ENCODE data around the gene MMRN1. TPM values are rescaled to one million over a fixed set of nuclear protein-coding genes. Genes with fewer than 3 reads are reported as not detected.

MMRN1 gene, protein sequence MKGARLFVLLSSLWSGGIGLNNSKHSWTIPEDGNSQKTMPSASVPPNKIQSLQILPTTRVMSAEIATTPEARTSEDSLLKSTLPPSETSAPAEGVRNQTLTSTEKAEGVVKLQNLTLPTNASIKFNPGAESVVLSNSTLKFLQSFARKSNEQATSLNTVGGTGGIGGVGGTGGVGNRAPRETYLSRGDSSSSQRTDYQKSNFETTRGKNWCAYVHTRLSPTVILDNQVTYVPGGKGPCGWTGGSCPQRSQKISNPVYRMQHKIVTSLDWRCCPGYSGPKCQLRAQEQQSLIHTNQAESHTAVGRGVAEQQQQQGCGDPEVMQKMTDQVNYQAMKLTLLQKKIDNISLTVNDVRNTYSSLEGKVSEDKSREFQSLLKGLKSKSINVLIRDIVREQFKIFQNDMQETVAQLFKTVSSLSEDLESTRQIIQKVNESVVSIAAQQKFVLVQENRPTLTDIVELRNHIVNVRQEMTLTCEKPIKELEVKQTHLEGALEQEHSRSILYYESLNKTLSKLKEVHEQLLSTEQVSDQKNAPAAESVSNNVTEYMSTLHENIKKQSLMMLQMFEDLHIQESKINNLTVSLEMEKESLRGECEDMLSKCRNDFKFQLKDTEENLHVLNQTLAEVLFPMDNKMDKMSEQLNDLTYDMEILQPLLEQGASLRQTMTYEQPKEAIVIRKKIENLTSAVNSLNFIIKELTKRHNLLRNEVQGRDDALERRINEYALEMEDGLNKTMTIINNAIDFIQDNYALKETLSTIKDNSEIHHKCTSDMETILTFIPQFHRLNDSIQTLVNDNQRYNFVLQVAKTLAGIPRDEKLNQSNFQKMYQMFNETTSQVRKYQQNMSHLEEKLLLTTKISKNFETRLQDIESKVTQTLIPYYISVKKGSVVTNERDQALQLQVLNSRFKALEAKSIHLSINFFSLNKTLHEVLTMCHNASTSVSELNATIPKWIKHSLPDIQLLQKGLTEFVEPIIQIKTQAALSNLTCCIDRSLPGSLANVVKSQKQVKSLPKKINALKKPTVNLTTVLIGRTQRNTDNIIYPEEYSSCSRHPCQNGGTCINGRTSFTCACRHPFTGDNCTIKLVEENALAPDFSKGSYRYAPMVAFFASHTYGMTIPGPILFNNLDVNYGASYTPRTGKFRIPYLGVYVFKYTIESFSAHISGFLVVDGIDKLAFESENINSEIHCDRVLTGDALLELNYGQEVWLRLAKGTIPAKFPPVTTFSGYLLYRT
- total RNA-seq: 10 to 100 TPM in 2 of 4 donors, 1 to 10 TPM in 2; 3.0 to 27.9 (median 8.0) TPM

DNA sequence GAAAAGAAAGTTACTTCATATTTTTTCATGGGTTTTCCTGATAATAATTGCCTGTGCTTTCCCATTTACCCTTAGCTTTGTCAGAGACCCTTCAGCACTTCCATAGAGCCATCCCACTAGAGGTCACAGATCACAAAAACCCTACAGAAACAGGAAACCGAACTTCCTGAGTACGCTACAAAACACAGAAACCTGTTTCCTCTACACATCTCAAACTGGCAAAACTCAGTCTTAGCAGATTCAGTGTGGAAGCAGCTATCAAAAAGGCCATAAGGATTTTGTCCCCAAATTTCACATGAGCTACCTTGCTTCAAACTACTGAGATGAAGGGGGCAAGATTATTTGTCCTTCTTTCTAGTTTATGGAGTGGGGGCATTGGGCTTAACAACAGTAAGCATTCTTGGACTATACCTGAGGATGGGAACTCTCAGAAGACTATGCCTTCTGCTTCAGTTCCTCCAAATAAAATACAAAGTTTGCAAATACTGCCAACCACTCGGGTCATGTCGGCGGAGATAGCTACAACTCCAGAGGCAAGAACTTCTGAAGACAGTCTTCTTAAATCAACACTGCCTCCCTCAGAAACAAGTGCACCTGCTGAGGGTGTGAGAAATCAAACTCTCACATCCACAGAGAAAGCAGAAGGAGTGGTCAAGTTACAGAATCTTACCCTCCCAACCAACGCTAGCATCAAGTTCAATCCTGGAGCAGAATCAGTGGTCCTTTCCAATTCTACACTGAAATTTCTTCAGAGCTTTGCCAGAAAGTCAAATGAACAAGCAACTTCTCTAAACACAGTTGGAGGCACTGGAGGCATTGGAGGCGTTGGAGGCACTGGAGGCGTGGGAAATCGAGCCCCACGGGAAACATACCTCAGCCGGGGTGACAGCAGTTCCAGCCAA lies at the start of gene MMRN1:
MMRN1 (plus strand) TSS at position 206 of the 902 bp plus-strand sequence; CDS start at position 324, 118 bp downstream.
- no peaks in the 10 kb centered on the region for H3K27me3 ChIP-seq

DNA sequence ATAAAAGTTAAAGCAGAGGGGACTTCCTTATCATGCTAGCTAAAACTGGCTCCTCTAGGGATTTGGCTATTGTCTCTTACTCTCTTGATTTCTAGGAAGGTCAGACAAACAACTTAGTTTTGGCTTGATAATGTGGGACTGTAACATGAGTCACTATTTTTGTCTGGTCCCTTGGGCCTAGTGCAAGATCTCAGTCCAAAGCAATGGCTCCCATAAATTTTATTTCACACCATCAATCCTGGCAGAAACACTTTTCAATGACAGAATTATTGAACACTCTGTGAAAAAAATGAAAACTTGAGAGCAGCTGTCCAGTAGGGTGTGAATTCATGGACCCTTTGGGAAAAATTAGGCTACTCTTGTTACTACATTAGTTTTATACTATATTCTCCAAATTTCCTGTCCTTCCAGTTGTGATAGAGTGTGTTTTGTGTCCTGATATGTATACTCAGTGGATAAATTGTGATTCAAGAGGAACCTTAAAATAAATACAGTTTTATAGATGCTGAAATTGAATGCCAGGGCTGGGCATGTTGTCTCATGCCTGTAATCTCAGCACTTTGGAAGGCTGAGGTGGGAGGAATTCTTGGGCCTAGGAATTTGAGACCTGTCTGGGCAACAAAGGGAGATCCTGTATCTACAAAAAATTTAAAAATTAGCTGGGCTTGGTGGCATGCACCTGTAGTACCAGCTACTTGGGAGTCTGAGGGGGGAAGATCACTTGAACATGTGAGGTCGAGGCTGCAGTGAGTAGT lies 46.9 kb upstream of the MMRN1 start:
- H3K27me3 ChIP-seq: no peaks in the 10 kb centered on the region
- WGBS, 2 donors (ENCODE audit: low coverage in 1 of 2): 77 to 100% methylated on average over 1 of the region's 1 CpG
- in situ Hi-C loops (cut with MboI; ENCODE audit: low pct_ligation_motif_present in 1 of 4, low pct_unique_long_range_greater_than_20kb in 1 of 4, low sequenced_read_pairs in 3 of 4) (no loop called here), intact Hi-C loops (cut with DNase I; ENCODE audit: low total_unique reads) (loop anchor here (5.0 kb wide), 1 partner anchor 460 kb away; no protein-coding TSS in a partner anchor)
- no peaks in the 10 kb centered on the region for H3K9me3 ChIP-seq
- H3K36me3 ChIP-seq: no peaks in the 10 kb centered on the region
- H3K4me1 ChIP-seq: no peaks in the 10 kb centered on the region
- DNase-seq: no peak
- no peak overlapping the region for H3K4me3 ChIP-seq
- H3K27ac ChIP-seq: no peak overlapping the region
- TF ChIP-seq POLR2AphosphoS5 (IDR thresholded peaks at IDR 0.05): no peak
- TF ChIP-seq, protein P1, sequence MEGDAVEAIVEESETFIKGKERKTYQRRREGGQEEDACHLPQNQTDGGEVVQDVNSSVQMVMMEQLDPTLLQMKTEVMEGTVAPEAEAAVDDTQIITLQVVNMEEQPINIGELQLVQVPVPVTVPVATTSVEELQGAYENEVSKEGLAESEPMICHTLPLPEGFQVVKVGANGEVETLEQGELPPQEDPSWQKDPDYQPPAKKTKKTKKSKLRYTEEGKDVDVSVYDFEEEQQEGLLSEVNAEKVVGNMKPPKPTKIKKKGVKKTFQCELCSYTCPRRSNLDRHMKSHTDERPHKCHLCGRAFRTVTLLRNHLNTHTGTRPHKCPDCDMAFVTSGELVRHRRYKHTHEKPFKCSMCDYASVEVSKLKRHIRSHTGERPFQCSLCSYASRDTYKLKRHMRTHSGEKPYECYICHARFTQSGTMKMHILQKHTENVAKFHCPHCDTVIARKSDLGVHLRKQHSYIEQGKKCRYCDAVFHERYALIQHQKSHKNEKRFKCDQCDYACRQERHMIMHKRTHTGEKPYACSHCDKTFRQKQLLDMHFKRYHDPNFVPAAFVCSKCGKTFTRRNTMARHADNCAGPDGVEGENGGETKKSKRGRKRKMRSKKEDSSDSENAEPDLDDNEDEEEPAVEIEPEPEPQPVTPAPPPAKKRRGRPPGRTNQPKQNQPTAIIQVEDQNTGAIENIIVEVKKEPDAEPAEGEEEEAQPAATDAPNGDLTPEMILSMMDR (IDR thresholded peaks at IDR 0.05): no peak
- TF ChIP-seq POLR2A (IDR thresholded peaks at IDR 0.05): no peak
- no peak for TF ChIP-seq EP300 (IDR thresholded peaks at IDR 0.05; ENCODE audit: low read depth)

More for the DNA sequence above, at the start of gene MMRN1:
- 54 to 65% methylated on average over 6 to 11 of the region's 11 CpGs for WGBS, 2 donors (ENCODE audit: low coverage in 1 of 2)
- Histone ChIP-seq H3K4me1 (no peaks in the 10 kb centered on the region), H3K36me3 (no peaks in the 10 kb centered on the region), H3K9me3 (no peaks in the 10 kb centered on the region), H3K4me3 (no peak within 1 kb of the TSS), H3K27ac (no peak within 1 kb of the TSS)
- TF ChIP-seq POLR2A (IDR thresholded peaks at IDR 0.05) (no peak), EP300 (IDR thresholded peaks at IDR 0.05; ENCODE audit: low read depth) (no peak), POLR2AphosphoS5 (IDR thresholded peaks at IDR 0.05) (no peak)
- TF ChIP-seq, protein P1 (IDR thresholded peaks at IDR 0.05): no peak
- intact Hi-C loops (cut with DNase I; ENCODE audit: low total_unique reads) (no loop called here), in situ Hi-C loops (cut with MboI; ENCODE audit: low pct_ligation_motif_present in 1 of 4, low pct_unique_long_range_greater_than_20kb in 1 of 4, low sequenced_read_pairs in 3 of 4) (no loop called here)
- DNase-seq: no peak

DNA sequence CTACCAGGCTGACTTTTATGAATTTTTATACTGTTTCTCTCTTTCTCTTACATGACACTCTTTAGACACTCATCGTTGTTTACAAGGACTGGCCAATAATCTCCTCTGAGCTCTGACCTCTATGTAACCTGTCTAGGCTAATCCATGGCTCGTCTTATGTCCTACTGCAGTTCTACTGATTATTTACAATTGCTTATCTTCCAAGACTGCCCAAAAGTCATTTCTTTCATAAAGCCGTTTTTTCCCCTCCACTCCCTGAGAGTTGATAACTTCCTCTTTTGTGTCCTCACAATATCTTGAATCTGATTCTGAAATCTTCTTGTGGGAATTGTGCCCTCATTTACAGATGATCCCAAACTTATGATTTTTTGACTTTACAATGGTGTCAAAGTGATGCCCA lies 39.4 kb upstream of the MMRN1 start:
- Histone ChIP-seq H3K4me1 (no peaks in the 10 kb centered on the region), H3K9me3 (no peaks in the 10 kb centered on the region), H3K36me3 (no peaks in the 10 kb centered on the region), H3K27ac (no peak overlapping the region), H3K4me3 (no peak overlapping the region), H3K27me3 (no peaks in the 10 kb centered on the region)
- TF ChIP-seq POLR2A (IDR thresholded peaks at IDR 0.05) (no peak), EP300 (IDR thresholded peaks at IDR 0.05; ENCODE audit: low read depth) (no peak), POLR2AphosphoS5 (IDR thresholded peaks at IDR 0.05) (no peak)
- TF ChIP-seq, protein P1 (IDR thresholded peaks at IDR 0.05): no peak
- intact Hi-C loops (cut with DNase I; ENCODE audit: low total_unique reads) (no loop called here), in situ Hi-C loops (cut with MboI; ENCODE audit: low pct_ligation_motif_present in 1 of 4, low pct_unique_long_range_greater_than_20kb in 1 of 4, low sequenced_read_pairs in 3 of 4) (no loop called here)
- 49 to 65% methylated on average over 3 of the region's 3 CpGs for WGBS, 2 donors (ENCODE audit: low coverage in 1 of 2)
- DNase-seq: no peak

Data from transverse colon (tissue), 4 donors.